ENCODE measurements around the gene CCDC171. TPM values are rescaled to one million over a fixed set of nuclear protein-coding genes. Genes with fewer than 3 reads are reported as not detected.

The CCDC171 gene
- polyA plus RNA-seq, 1 donor from 2014 or later: 9.1 TPM

- H4K20me1 ChIP-seq (ENCODE audit: insufficient read depth): no peaks in the 10 kb centered on the region
- H3K9me2 ChIP-seq (ENCODE audit: insufficient read depth, low read length): no peaks in the 10 kb centered on the region
- H3K4me3 ChIP-seq (ENCODE audit: low read length): no peak overlapping the region
- no peak overlapping the region for H3K4me2 ChIP-seq (ENCODE audit: low read length)
- no peaks in the 10 kb centered on the region for H3F3A ChIP-seq (ENCODE audit: insufficient read depth, low read length, poor library complexity, severe bottlenecking)
- no peak overlapping the region for H2AFZ ChIP-seq (ENCODE audit: low read depth, low read length)
- H3K27me3 ChIP-seq (ENCODE audit: insufficient read depth, low read depth, low read length): no peaks in the 10 kb centered on the region
- H3K79me2 ChIP-seq (replicated peaks; ENCODE audit: insufficient read depth, low read length): no peaks in the 10 kb centered on the region
- no peaks in the 10 kb centered on the region for H3K36me3 ChIP-seq (ENCODE audit: insufficient read depth, low read length)
- no peak overlapping the region for H3K9ac ChIP-seq (ENCODE audit: low read length)
- no peak overlapping the region for H3K27ac ChIP-seq (ENCODE audit: low read length)
- H3K9me3 ChIP-seq (ENCODE audit: low read length): no peaks in the 10 kb centered on the region
- TF ChIP-seq TAF1 (IDR thresholded peaks at IDR 0.05; ENCODE audit: low read depth) (no peak), EZH2 (IDR thresholded peaks at IDR 0.05; ENCODE audit: borderline replicate concordance, insufficient read depth, low read length, poor library complexity, severe bottlenecking) (no peak), SMC3 (conservative IDR thresholded peaks at IDR 0.05; ENCODE audit: poor library complexity) (no peak), CTCF (IDR thresholded peaks at IDR 0.05; ENCODE audit: poor library complexity, severe bottlenecking) (no peak), MXI1 (conservative IDR thresholded peaks at IDR 0.05; ENCODE audit: poor library complexity, severe bottlenecking) (no peak), RAD21 (conservative IDR thresholded peaks at IDR 0.05) (no peak), EP300 (conservative IDR thresholded peaks at IDR 0.05; ENCODE audit: poor library complexity, severe bottlenecking) (no peak), POLR2AphosphoS5 (IDR thresholded peaks at IDR 0.05) (no peak), REST (IDR thresholded peaks at IDR 0.05; ENCODE audit: borderline replicate concordance) (no peak)
These were observed 216.7 kb downstream of the CCDC171 start for GRCh38 chr9:15769547-15769946.

- TF ChIP-seq EP300 (conservative IDR thresholded peaks at IDR 0.05; ENCODE audit: poor library complexity, severe bottlenecking) (no peak), SMC3 (conservative IDR thresholded peaks at IDR 0.05; ENCODE audit: poor library complexity) (no peak), TAF1 (IDR thresholded peaks at IDR 0.05; ENCODE audit: low read depth) (no peak), POLR2AphosphoS5 (IDR thresholded peaks at IDR 0.05) (no peak), MXI1 (conservative IDR thresholded peaks at IDR 0.05; ENCODE audit: poor library complexity, severe bottlenecking) (no peak), RAD21 (conservative IDR thresholded peaks at IDR 0.05) (no peak), CTCF (IDR thresholded peaks at IDR 0.05; ENCODE audit: poor library complexity, severe bottlenecking) (no peak), EZH2 (IDR thresholded peaks at IDR 0.05; ENCODE audit: borderline replicate concordance, insufficient read depth, low read length, poor library complexity, severe bottlenecking) (no peak), REST (IDR thresholded peaks at IDR 0.05; ENCODE audit: borderline replicate concordance) (no peak)
- no peak overlapping the region for H3K4me3 ChIP-seq (ENCODE audit: low read length)
These were observed 226.0 kb downstream of the CCDC171 start for GRCh38 chr9:15778861-15779260.

More at GRCh38 chr9:15778861-15779260, 226.0 kb downstream of the CCDC171 start:
- Histone ChIP-seq H3K36me3 (ENCODE audit: insufficient read depth, low read length) (no peaks in the 10 kb centered on the region), H3K27ac (ENCODE audit: low read length) (no peak overlapping the region), H2AFZ (ENCODE audit: low read depth, low read length) (no peak overlapping the region), H3K79me2 (replicated peaks; ENCODE audit: insufficient read depth, low read length) (no peaks in the 10 kb centered on the region), H3K9ac (ENCODE audit: low read length) (no peak overlapping the region), H3K9me2 (ENCODE audit: insufficient read depth, low read length) (no peaks in the 10 kb centered on the region), H3K9me3 (ENCODE audit: low read length) (no peaks in the 10 kb centered on the region), H3K4me2 (ENCODE audit: low read length) (no peak overlapping the region), H3K27me3 (ENCODE audit: insufficient read depth, low read depth, low read length) (no peaks in the 10 kb centered on the region), H3F3A (ENCODE audit: insufficient read depth, low read length, poor library complexity, severe bottlenecking) (no peaks in the 10 kb centered on the region), H4K20me1 (ENCODE audit: insufficient read depth) (no peaks in the 10 kb centered on the region)
